ENCODE measurements around the gene MCIDAS.
A peak's percentile ranks its signal among the peaks of the same experiment; 100 is the strongest.

MCIDAS gene

DNA sequence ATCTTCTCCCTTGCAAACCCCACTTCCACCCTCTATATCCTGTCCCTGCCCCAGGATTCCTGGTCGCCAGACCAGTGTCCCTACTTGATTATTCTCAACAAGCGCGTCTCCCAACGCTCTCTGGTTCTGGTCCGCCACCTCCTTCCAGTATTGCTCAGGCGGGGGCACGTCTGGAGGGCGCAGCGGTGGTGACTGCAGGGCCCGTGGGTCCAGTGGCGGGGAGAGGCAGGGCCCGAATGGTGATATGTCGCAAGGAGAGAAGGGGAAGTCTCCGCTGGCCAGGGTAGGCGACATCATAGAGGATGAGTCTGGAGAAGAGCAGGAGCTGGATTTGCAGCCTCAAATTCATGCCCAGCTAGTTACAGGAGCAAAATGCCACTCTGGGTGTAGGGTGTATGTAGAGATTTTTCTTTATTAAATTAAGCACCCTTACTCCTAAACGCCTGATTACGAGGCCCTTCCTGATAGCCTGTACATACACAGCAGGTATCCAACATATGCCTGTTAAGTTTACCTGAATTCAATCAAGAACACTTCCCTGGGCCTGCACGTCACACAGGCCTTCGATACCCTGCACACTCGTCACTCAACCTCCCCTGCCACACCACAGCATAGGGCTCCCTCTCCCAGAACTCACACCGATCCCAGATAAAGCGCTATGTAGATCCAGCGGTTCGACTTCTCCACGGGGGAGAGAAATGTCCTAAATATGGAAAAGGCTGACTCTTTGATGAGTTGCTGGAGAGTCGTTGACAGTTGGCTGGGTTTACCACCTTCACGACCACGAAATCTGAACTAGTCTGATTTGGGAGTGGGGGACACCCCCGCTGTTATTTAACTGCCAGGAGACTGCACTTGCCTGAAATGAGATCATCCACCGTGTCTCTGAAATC, 4.8 kb downstream of the MCIDAS start:
- DNase-seq = no peak

DNA sequence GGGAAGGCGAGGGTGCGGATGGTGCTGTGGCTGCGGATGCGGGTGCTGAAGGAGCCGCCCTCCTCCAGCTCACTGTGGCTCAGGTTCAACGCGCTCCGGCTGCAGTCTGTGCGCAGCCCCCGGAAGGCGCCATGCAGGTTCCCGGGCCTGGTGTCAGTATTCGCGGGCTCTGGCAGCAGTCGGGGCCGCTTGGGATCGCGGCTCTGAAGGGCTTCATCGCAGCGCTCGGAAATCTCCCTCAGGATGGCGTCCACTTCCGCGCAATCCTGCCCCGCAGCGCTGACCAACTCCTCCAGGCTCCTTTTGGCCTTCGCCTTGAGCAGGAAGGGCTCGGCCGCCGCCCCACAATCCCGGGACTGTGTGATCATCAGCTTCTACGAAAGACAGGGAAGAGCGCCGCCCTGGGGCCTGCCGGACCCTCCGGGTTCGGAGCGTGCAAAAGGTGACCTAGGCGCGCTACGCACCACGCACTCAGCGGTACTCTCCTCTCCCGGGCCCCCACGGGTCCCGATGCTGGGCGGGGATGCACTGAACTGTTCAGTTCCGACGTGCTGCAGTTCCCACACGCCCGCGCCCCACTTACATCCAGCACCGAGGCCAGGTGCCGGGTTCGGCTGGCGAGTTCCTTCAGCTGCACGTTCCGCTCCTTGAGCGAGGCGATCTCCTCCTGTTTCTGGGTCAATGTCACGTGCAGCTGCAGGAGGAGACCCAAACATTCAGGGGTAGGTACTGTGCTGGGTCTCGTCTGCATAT, 6.5 kb downstream of the MCIDAS start:
- no peak for DNase-seq

DNA sequence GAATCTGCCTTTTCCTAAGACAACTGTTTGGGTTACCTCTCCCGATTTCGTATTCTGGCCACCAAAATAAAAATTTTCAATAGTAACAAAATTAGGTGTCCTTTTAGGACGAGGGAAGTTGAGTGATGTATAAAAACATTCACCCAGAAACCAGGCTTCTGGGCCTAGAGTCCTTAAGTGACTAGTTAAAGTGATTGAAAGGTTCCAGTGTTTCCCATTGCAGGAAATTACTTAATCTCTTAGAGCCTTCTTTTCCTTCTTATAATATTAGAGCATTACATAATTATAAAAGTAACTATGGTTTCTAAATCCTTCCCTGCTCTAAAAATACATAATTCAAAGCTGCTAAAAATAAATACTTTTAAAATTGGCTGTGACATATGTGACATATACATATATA, 7.3 kb downstream of the MCIDAS start:
- no peak for DNase-seq

DNA sequence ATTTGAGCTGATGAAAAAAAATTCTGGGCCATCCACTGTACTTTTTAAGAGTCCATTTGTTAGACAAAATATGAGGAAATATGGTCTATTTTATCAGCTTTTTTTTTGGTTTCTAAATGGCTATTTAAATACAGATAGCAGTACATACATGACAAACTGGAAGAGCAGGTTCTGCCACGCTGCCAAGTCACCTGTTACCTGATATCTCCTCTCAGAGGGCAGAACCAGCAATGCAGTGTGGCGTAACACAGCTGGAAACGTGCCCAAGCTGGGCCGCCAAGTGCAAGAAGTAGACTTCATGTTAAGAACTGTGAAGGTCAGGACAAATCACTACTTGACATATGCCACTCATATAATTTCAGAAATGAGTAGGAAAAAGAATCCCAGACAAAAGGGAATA, 8.1 kb downstream of the MCIDAS start:
- no peak for DNase-seq

DNA sequence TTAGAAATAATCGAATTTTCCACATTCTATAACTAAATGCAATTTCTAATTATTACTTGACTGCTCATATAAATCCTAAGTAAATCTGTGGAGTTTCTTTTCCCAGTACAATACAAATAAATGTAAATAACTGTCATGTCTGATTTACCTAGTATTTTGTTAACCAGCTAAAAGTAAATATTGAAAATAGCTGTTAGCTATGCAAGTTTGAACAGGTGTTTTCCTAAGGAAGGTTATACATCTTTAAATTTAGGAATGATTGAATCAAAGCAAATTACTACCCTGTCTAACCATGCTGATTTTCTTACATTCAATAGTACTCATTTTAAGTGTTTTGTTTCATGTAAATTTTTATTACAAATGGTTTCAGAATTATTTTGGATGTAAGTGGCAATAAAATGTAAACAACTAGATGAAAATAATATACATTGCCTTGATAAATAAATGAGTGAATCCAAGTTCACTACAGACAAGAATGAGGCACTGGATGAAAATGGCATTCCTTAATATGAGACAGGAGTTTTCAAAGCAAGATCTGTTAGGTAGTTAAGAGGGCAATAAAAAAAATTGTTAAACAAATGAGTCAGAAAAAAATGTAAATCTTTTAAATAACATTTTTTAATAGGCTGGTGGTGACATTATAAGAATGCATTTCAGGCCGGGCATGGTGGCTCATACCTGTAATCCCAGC, 15.8 kb downstream of the MCIDAS start:
- no peak for DNase-seq

DNA sequence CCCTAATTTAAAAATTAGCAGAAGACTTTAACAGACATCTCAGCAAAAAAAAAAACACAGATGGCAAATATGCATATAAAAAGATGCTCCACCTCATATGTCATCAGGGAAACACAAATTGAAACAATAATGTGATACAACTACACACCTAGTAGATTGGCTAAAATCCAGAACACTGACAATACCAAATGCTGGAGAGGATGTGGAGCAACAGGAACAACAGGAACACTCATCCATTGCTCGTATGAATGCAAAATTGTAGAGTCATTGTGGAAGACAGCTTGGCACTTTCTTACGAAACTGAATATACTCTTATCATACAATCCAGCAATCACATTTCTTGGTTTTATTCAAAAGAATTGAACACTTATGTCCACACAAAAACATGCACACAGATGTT, 22.1 kb downstream of the MCIDAS start:
- DNase-seq = no peak

DNA sequence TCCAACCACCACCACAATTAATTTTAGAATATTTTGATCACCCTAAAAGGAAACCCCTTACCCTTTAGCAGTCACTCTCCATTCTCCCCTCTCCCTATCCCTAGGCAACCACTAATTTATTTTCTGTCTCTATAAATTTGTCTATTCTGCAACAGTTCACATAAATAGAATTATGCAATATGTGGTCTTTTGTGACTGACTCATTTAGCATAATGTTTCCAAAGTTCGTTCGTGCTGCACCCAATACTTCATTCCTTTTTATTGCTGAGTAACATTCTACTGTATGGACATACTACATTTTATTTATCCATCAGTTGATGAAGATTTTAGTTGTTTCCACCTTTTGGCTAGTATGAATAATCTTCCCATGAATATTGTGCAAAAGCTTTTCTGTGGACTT, 36.0 kb downstream of the MCIDAS start:
- DNase-seq = no peak

DNA sequence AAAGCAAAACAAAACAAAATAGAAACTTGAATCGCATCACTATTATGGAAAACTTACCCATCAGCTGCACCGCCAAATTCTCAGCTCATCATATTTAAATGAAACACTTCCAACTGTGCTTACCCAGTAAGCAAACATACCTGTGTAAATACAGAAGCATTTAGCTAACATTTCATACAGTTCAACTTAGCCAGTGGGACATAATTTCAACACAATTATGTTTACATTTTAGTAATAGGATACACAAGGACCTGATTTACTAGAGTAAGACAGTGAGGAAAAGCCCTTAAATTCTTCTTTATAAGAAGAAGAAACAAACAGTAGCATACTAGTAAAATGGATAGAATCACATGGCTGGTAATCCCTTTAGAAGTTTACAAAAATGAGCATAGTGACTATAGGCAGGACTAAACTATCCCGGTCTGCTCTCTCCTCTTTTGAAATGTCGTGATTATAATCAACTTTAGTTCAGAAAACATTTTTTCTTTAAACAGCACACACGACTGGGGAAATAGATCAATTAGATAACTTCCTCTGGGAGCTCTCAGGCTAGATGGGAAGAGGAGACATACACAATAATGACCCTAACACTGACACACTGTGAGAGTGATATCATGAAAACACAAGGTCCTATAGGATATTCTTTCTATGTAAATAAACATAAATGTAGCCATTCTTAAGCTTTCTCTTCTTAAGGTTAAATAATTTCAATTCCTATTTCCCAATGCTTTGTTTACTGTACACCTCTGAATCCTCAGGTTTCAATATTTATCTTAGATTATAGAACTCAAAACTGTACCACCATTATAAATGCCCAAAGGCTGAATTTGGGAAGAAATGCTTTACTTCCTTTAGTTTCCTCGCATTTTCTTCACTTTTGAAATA, 38.2 kb downstream of the MCIDAS start:
- DNase-seq = no peak

DNA sequence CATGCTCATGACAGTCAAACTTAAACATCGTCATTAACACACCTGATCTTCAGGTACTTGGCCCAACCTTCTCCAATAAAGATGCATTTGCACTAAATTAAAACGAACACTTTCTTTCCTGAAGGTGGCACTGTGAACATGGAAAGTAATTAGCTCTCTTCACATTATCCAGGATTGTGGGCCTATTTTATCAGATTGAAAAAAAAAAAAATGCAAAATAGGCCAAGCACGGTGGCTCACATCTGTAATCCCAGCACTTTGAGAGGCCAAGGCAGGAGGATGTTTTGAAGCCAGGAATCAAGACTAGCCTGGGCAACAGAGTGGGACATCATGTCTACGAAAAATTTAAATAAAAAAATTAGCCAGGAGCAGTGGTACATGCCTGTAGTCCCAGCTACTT, 39.7 kb downstream of the MCIDAS start:
- no peak for DNase-seq

DNA sequence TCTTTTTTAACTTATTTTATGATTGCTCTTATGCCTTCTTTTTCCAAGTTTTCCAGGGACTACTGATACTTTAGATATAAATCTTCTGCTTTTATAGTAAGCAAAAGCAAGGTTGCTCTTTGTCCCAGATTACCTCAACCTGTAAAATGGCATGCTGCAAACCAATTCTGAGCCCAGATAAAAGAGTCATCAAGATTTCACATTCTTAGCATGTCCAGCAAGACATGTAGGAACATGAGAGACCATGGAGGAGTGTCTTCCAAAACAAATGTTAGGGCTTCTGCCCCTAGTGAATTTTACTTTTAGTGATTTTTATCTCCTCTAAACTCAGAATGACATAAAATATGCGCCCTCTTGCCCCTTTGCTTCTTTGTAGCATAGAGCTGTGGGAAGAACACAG, 47.1 kb downstream of the MCIDAS start:
- no peak for DNase-seq

DNA sequence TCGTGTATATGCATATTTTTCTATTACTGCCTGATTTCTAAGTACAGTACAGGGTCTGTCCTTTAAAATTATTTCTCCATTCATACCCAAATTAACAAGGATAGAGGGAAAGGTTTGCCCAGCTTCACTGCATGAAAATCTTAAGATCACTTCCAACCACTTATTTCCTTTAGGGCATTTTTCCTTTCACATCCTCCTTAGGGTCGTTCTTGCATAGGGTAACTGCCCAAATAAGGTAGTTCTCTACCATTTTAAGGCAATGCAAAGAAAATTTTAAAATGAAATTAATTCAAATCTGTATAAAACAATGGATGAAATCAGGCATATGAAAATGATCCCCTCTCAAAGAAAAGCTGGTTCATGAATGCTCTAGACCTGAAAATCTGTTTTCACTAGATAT, 50.0 kb downstream of the MCIDAS start:
- no peak for DNase-seq

DNA sequence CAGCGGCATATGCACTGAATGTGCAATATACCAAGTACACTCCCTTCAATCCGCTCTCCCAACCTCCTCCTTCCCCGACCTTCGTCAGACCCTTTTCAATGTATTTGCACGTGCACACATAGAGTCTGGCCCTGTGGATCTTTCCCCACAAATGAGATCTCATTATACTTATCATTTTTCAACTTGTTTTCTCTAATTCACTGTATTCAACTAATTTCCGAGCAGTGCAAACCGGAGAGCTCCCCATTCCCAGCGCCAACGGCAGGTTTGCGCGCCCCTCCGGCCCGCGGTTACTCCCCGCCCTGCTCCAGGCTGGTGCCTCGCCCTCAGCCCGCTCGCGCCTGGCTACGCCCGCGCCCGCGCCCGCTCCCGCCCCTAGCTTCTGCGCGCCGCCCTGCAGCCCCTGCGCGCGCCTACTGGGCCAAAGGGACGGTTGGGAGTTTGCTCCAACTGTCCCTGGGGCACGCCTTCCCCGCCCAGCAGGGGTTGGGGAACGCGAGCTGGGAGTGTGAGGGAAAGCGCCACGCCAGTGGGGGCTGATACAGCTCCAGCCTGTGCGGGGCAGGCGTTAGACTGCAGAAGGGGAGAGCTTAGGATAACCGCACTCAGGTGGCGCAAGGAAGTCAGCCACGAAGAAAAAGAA, 50.8 kb downstream of the MCIDAS start:
- no peak for DNase-seq

DNA sequence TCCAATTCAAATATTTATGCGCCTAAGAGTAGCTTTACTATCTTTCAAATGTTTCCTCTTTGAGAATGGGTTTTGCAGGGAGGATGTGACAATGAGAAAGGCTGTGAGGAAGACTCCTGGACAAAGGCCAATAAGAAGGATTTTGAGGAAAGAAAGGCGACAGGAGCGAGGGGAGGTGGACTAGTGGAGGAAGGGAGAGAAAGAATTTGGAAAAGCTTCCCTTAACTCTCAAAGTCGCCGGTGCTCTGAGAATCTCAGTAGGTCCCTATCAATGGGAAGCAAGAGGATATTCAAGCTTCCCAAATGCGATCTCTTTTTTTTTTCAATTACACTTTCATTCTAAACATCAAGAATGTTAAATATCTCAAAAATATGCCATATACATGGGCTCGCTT, 51.3 kb downstream of the MCIDAS start:
- DNase-seq = no peak

DNA sequence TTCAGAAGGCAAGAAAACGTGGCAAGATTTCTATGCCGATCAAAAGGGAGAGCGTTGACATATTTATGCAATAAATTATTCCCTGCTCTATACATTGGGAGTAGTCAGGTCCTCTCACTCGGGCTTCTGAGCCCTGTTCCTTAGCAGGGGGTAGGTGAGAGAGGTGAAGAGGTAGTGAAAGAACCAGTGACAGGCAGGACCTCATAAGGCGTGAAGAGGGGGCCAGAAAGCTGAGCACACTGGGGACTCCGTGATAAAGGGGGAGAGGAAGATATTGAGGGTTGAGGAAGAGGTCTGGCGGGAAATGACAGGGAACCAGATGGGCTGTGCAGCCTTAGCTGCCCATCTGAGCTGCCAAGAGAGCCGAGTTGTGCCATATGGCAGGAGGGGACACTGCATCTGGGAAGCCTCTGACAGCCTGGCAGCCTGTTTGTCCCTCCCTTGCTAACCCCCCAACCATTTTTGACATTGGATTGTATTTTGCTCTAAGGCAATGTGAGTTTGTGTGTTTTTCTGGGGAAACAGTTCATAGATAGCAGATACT, 53.4 kb downstream of the MCIDAS start:
- no peak for DNase-seq

DNA sequence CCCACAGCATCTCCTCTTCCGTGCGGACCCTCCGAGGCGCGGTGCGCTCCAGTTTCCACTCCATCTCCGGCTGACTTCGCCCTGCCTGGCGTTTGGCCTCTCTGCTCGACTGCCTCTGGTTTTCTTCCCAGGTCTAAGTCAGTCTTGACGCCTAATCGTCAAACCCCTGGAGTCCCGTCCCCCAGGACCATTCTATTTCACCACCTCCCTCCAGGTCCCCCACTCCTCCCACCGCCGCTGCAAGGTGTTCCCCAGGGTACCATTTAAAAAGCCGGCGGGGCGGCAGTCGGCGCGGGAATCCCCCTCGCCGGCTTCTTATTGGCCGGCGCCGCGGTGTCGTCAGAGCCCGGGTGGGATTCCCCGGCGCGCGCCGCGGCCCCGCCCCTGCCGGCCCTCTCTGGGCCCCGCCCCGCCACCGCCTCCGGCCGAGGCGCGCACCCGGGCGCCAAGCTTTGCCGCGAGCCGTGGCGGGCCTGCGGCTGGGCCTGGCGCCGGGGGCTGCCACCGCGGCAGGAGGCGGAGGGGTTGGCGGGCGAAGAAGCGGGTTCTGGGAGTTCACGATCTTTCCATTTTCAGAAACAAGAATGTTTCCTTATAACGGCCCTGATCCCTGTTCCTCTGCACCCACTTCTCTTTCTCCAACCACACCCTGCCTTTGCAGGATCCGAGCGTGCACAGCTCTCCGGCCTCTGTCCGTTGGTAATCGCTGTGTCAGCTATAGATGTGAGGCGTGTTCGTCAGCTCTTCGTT, 54.0 kb downstream of the MCIDAS start, which contains the start of gene CDC20B:
TSS of gene CDC20B (minus strand) at position 241 of the 750 bp plus-strand sequence. CDS start at position 64, 177 bp downstream.
- peak; percentile 65 for DNase-seq

DNA sequence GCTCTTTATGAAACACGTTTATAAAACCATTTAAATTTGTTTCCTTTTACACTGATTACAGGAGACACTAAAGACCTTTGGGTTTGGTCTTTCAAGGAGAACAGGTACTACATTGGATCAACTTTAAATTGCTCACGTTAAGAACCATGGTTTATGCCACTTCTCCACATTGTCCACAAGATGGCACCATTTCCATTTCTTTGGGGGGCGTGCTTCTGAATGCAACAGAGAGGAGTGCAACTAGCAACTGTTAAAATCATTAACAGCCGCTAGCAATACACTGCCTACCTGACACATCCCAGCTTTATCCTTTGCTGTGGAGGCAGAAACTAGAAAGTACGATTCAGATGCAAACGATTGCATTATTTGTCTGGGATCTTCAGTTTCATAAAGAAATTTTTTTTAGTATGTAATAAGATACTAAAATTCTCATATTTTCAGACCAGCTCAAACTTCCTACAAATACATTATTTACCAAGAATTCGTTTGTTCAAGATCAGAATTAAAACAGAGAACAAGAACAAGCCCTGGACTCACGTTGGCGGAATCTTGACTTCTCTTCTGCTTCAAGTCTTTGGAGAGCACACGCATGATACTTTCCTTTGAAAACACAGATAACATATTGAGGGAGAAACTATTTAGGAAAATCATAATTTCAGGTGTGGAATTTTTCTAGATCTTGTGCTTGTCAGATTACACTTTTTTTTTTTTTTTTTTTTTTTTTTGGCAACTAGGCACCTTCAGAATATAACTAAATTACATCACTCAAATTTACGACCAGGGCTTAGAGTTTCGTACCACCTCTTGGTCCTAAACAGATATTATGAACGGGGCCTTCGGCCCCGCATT, 54.8 kb downstream of the MCIDAS start:
- peak; percentile 42 for DNase-seq

DNA sequence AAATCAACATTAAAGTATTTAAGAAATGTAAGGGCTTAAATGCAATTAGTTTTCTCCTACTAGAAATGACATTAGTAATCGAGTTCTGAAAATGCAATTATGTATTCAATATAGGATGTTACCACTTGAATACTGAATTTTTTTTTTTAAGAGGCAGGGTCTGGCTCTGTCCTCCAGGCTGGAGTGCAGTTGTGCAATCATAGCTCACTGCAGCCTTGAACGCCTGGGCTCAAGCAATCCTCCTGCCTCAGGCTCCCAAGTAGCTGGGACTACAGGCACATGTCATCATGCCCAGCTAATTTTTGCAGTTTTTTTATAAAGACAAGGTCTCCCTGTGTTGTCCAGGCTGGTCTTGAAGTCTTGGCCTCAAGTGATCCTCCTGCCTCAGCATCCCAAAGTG, 55.6 kb downstream of the MCIDAS start:
- no peak for DNase-seq
